Natural killer cell (primary cell): ENCODE results near the gene PAK5. TPM values are rescaled to one million over a fixed set of nuclear protein-coding genes. Genes with fewer than 3 reads are reported as not detected.

Experiments used
- ATAC-seq, 3 donors: fragments of 150-1000 bp in 2 of 3; fragments of 200-7000 bp in 1 of 3; cut with Tn5 transposase; 1 replicate in 1 of 3; 2 replicates in 2 of 3; pipeline ENCODE4 v1.10.0; 2021; ENCODE audit warnings: mild to moderate bottlenecking in 2 of 3, moderate library complexity in 2 of 3
- DNase-seq, 2 donors: peaks; one replicate each; pipeline versions ENCODE4 v3.0.0 to v3.0.0-alpha.2; 2013 to 2021; ENCODE audit warnings: mixed read lengths in 1 of 2
- H3K27ac ChIP-seq: one replicate; pipeline ENCODE4 v1.5.1; 2013; ENCODE audit warnings: mild to moderate bottlenecking, low read length
- H3K27me3 ChIP-seq: one replicate; pipeline ENCODE4 v1.6.1; 2013; ENCODE audit warnings: low read length; ENCODE audit not compliant: control insufficient read depth, insufficient read depth
- H3K36me3 ChIP-seq: one replicate; pipeline ENCODE4 v1.6.1; 2013; ENCODE audit warnings: low read length; ENCODE audit not compliant: control insufficient read depth, insufficient read depth
- H3K4me1 ChIP-seq: one replicate; pipeline ENCODE4 v1.6.1; 2013; ENCODE audit warnings: low read length; ENCODE audit not compliant: control insufficient read depth, insufficient read depth
- H3K4me3 ChIP-seq: one replicate; pipeline ENCODE4 v1.5.1; 2013; ENCODE audit warnings: low read length
- H3K9me3 ChIP-seq: one replicate; pipeline ENCODE4 v1.6.1; 2013; ENCODE audit warnings: low read length; ENCODE audit not compliant: control insufficient read depth, insufficient read depth
- H3K27ac Mint-ChIP-seq, 2 donors: one replicate each; pipeline ENCODE4 v1.8.0; 2022; ENCODE audit warnings: mild to moderate bottlenecking in 2 of 2, mixed read lengths in 2 of 2, moderate library complexity in 1 of 2
- H3K27me3 Mint-ChIP-seq, 2 donors: one replicate each; pipeline ENCODE4 v1.8.0; 2022; ENCODE audit warnings: low read depth in 2 of 2, mixed read lengths in 2 of 2
- H3K36me3 Mint-ChIP-seq: one replicate; pipeline ENCODE4 v1.8.0; 2022; ENCODE audit warnings: mixed read lengths
- H3K4me1 Mint-ChIP-seq, 2 donors: one replicate each; pipeline ENCODE4 v1.8.0; 2022; ENCODE audit warnings: mixed read lengths in 2 of 2
- H3K4me3 Mint-ChIP-seq: one replicate; pipeline ENCODE4 v1.8.0; 2022; ENCODE audit warnings: mild to moderate bottlenecking, moderate library complexity, mixed read lengths
- H3K9me3 Mint-ChIP-seq, 2 donors: one replicate each; pipeline ENCODE4 v1.8.0; 2022; ENCODE audit warnings: mixed read lengths in 2 of 2
- CTCF ChIP-seq: fragments of 200-600 bp; IDR thresholded peaks from one replicate; pipeline ENCODE4 v1.8.0; 2022; ENCODE audit warnings: antibody characterized with exemption
- WGBS: methylation state at CpG from one replicate; pipeline ENCODE4 v1.1.7; 2013; ENCODE audit warnings: missing lambda C conversion rate; ENCODE audit not compliant: insufficient coverage; 5-methylcytosine and 5-hydroxymethylcytosine counted together
- intact Hi-C: fragments of 100-400 bp; cut with micrococcal nuclease; formaldehyde crosslinking; loops from one replicate; pipeline ENCODE4 v1.14.2; 2022
- total RNA-seq, 4 donors: library from RNA; stranded (reverse); fragments of 120-200 nt in 1 of 4; gene quantifications; one replicate each; pipeline versions ENCODE4 v1.2.3 to v1.2.4, GENCODE V29; 2013 to 2022

PAK5 gene
- total RNA-seq, 3 donors from 2014 or later (not counting 1 experiment from before 2014, with no cell fraction given): not detected

GRCh38 chr20:9616833-9617461 is 221.9 kb downstream of the PAK5 start:
- H3K27ac ChIP-seq: no peak overlapping the region
- Mint-ChIP-seq H3K27ac (no peak overlapping the region), H3K27me3 (peaks cover 4 to 11% of the 10 kb centered on the region in 2 donors), H3K4me1 (no peaks in the 10 kb centered on the region), H3K9me3 (no peaks in the 10 kb centered on the region), H3K36me3 (no peaks in the 10 kb centered on the region), H3K4me3 (no peak overlapping the region)
- H3K36me3 ChIP-seq: no peaks in the 10 kb centered on the region
- 7% methylated on average over 10 of the region's 10 CpGs for WGBS
- H3K4me1 ChIP-seq: no peaks in the 10 kb centered on the region
- intact Hi-C loops: no loop called here
- peak; percentile 20 to 70 for DNase-seq
- no peak overlapping the region for H3K4me3 ChIP-seq
- no peaks in the 10 kb centered on the region for H3K9me3 ChIP-seq
- peak in 2 of 3 donors; percentile 52 to 67 for ATAC-seq
- no peaks in the 10 kb centered on the region for H3K27me3 ChIP-seq
- peak; percentile 75 for TF ChIP-seq CTCF

GRCh38 chr20:9616455-9616805 is 222.4 kb downstream of the PAK5 start:
- H3K36me3 ChIP-seq: no peaks in the 10 kb centered on the region
- ATAC-seq: no peak
- H3K9me3 ChIP-seq: no peaks in the 10 kb centered on the region
- WGBS: 77% methylated on average over 2 of the region's 5 CpGs
- H3K27ac ChIP-seq: no peak overlapping the region
- no peak for DNase-seq
- H3K4me1 Mint-ChIP-seq: no peaks in the 10 kb centered on the region
- H3K36me3 Mint-ChIP-seq: no peaks in the 10 kb centered on the region
- no peaks in the 10 kb centered on the region for H3K9me3 Mint-ChIP-seq
- H3K4me1 ChIP-seq: no peaks in the 10 kb centered on the region
- no peak overlapping the region for H3K4me3 ChIP-seq
- no peaks in the 10 kb centered on the region for H3K27me3 ChIP-seq
- no peak overlapping the region for H3K27ac Mint-ChIP-seq
- intact Hi-C loops: no loop called here
- no peak for TF ChIP-seq CTCF
- peaks cover 4 to 16% of the 10 kb centered on the region in 2 donors for H3K27me3 Mint-ChIP-seq
- H3K4me3 Mint-ChIP-seq: no peak overlapping the region

- ATAC-seq (no peak), DNase-seq (no peak)
- Mint-ChIP-seq H3K27ac (no peak overlapping the region), H3K4me3 (no peak overlapping the region), H3K27me3 (peaks cover 4 to 16% of the 10 kb centered on the region in 2 donors), H3K4me1 (no peaks in the 10 kb centered on the region), H3K36me3 (no peaks in the 10 kb centered on the region), H3K9me3 (no peaks in the 10 kb centered on the region)
- Histone ChIP-seq H3K27ac (no peak overlapping the region), H3K9me3 (no peaks in the 10 kb centered on the region), H3K36me3 (no peaks in the 10 kb centered on the region), H3K4me1 (no peaks in the 10 kb centered on the region), H3K27me3 (no peaks in the 10 kb centered on the region), H3K4me3 (no peak overlapping the region)
- no peak for TF ChIP-seq CTCF
- intact Hi-C loops: no loop called here
- WGBS: 30% methylated on average over 6 of the region's 8 CpGs
These were observed 223.0 kb downstream of the PAK5 start for GRCh38 chr20:9615766-9616454.
